ENCODE results near the gene GTF3C2. TPM values are rescaled to one million over a fixed set of nuclear protein-coding genes. Genes with fewer than 3 reads are reported as not detected.
"Not testable (repeated sequence)": the region's sequence is repeated elsewhere in the genome, so short reads cannot be mapped to it uniquely, and the experiment has no call there.

GTF3C2 gene
- total and polyA plus RNA-seq, 2 of the 4 experiments (the other 2 are of a cell fraction): 25.5 to 36.9 TPM

GRCh38 chr2:27320958-27321543, 35.5 kb downstream of the GTF3C2 start (continued):
- TF ChIP-seq, protein P1, sequence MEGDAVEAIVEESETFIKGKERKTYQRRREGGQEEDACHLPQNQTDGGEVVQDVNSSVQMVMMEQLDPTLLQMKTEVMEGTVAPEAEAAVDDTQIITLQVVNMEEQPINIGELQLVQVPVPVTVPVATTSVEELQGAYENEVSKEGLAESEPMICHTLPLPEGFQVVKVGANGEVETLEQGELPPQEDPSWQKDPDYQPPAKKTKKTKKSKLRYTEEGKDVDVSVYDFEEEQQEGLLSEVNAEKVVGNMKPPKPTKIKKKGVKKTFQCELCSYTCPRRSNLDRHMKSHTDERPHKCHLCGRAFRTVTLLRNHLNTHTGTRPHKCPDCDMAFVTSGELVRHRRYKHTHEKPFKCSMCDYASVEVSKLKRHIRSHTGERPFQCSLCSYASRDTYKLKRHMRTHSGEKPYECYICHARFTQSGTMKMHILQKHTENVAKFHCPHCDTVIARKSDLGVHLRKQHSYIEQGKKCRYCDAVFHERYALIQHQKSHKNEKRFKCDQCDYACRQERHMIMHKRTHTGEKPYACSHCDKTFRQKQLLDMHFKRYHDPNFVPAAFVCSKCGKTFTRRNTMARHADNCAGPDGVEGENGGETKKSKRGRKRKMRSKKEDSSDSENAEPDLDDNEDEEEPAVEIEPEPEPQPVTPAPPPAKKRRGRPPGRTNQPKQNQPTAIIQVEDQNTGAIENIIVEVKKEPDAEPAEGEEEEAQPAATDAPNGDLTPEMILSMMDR (conservative IDR thresholded peaks at IDR 0.05; ENCODE audit: low read depth, low read length): peak; percentile 81

- H2BK20ac ChIP-seq (ENCODE audit: low read depth, low read length); H3K4me1 ChIP-seq (ENCODE audit: control insufficient read depth, insufficient read depth, low read length); H4K20me1 ChIP-seq (ENCODE audit: insufficient read depth, low read length); H3K23ac ChIP-seq (ENCODE audit: low read depth, low read length); H3K36me3 ChIP-seq (ENCODE audit: control insufficient read depth, insufficient read depth, low read length); H3K56ac ChIP-seq (ENCODE audit: extremely low read depth, insufficient read depth, low read length); H3K4ac ChIP-seq (ENCODE audit: low read depth, low read length); dilution Hi-C loops (cut with HindIII; ENCODE audit: low sequenced_read_pairs, unreplicated experiment); H3K9ac ChIP-seq (ENCODE audit: low read depth, low read length); CTCF ChIA-PET; H3K9me3 ChIP-seq (ENCODE audit: control insufficient read depth, insufficient read depth, low read length); H3K27ac ChIP-seq (ENCODE audit: insufficient read depth, low read length); H3K4me2 ChIP-seq (ENCODE audit: low read depth, low read length); H2AK5ac ChIP-seq (ENCODE audit: low read depth, low read length); H3K14ac ChIP-seq (replicated peaks; ENCODE audit: low read depth, low read length); BruUV-seq (replicated peaks); H3K27me3 ChIP-seq (ENCODE audit: control insufficient read depth, insufficient read depth, low read length); ATAC-seq (ENCODE audit: low read depth); H2BK15ac ChIP-seq (ENCODE audit: low read depth, low read length); H4K8ac ChIP-seq (ENCODE audit: low read depth in 2 of 2, low read length in 2 of 2); H2AFZ ChIP-seq (replicated peaks; ENCODE audit: low read length, poor library complexity); H4K5ac ChIP-seq (ENCODE audit: low read depth, low read length); in situ Hi-C loops (cut with MboI; ENCODE audit: low sequenced_read_pairs); H3K4me3 ChIP-seq (ENCODE audit: insufficient read depth, low read depth, low read length); H2BK5ac ChIP-seq (ENCODE audit: low read depth, low read length, poor library complexity, severe bottlenecking); H2BK120ac ChIP-seq (ENCODE audit: low read depth, low read length); H4K91ac ChIP-seq (ENCODE audit: insufficient read depth, low read depth, low read length); DNase-seq; H3K18ac ChIP-seq (ENCODE audit: low read depth, low read length); H2AK9ac ChIP-seq (replicated peaks; ENCODE audit: low read depth, low read length, poor library complexity): not testable (repeated sequence)
- intact Hi-C loops (cut with micrococcal nuclease): loop anchor here (5.0 kb wide), 1 partner anchor 37 kb away; the partner anchor contains the start of gene GTF3C2
- peaks cover 28 to 50% of the 10 kb centered on the region in 2 experiments for H3K79me1 ChIP-seq (ENCODE audit: low read depth in 1 of 2, low read length in 2 of 2)
- POLR2A ChIA-PET (ENCODE audit: unreplicated experiment): interaction anchor here (0.6 kb wide), 1 partner anchor 50 kb away, joined by 4 read pairs; the partner anchor contains the start of genes EIF2B4 and SNX17
- 96% methylated on average over 11 of the region's 15 CpGs; no CpG with 5 or more reads in 1 of the 2 experiments for WGBS, 2 experiments (ENCODE audit: extremely low coverage in 2 of 2, insufficient read length in 1 of 2)
- peaks cover 15% of the 10 kb centered on the region; the same call in 1 of the 2 replicates for H3K9me1 ChIP-seq (ENCODE audit: insufficient read depth, low read length)
These were observed 36.7 kb downstream of the GTF3C2 start for GRCh38 chr2:27319839-27320238.

All from IMR-90 (cell line).